ENCODE data around the gene CCDC60. TPM values are rescaled to one million over a fixed set of nuclear protein-coding genes. Genes with fewer than 3 reads are reported as not detected.

Gene CCDC60
- total RNA-seq, 5 donors from 2014 or later (not counting 1 experiment from before 2014, with no cell fraction given), result not detected

- Mint-ChIP-seq H3K27me3 (peaks cover 0 to 9% of the 10 kb centered on the region in 2 donors), H3K9me3 (no peaks in the 10 kb centered on the region), H3K4me3 (no peak overlapping the region), H3K4me1 (no peaks in the 10 kb centered on the region), H3K36me3 (no peaks in the 10 kb centered on the region), H3K27ac (no peak overlapping the region)
- Histone ChIP-seq H3K9me3 (no peaks in the 10 kb centered on the region), H3K4me3 (ENCODE audit: control insufficient read depth in 1 of 2, extremely low read depth in 1 of 2, low read length in 1 of 2) (no peak overlapping the region), H3K27me3 (replicated peaks in 1 of 2; ENCODE audit: control insufficient read depth in 2 of 2, extremely low read depth in 1 of 2, insufficient read depth in 2 of 2, low read length in 1 of 2) (no peaks in the 10 kb centered on the region), H3K4me1 (ENCODE audit: control insufficient read depth in 1 of 2, extremely low read depth in 1 of 2, insufficient read depth in 2 of 2, low read length in 2 of 2) (no peaks in the 10 kb centered on the region), H3K36me3 (ENCODE audit: control insufficient read depth in 2 of 2, extremely low read depth in 1 of 2, insufficient read depth in 1 of 2, low read length in 1 of 2) (no peaks in the 10 kb centered on the region), H3K27ac (ENCODE audit: low read length) (no peak overlapping the region)
- CTCF ChIA-PET, result no interaction called here
- WGBS (ENCODE audit: insufficient coverage), result 100% methylated on average over 1 of the region's 7 CpGs
- no peak for ATAC-seq (replicated peaks in 1 of 4)
- DNase-seq, result no peak
- POLR2A ChIA-PET, result interaction anchor here in 1 of 2 donors (0.6 kb wide), 1 partner anchor 64 kb away, joined by 3 read pairs; no protein-coding TSS in a partner anchor
Measured at GRCh38 chr12:119375075-119375882, 40.8 kb downstream of the CCDC60 start.

- no peak overlapping the region for H3K27ac Mint-ChIP-seq
- no peak for DNase-seq
- no peaks in the 10 kb centered on the region for H3K4me1 ChIP-seq (ENCODE audit: control insufficient read depth in 1 of 2, extremely low read depth in 1 of 2, insufficient read depth in 2 of 2, low read length in 2 of 2)
Measured at GRCh38 chr12:119375883-119376190, 41.3 kb downstream of the CCDC60 start.

GRCh38 chr12:119378903-119379302 is 44.4 kb downstream of the CCDC60 start:
- CTCF ChIA-PET, result no interaction called here
- no peaks in the 10 kb centered on the region for H3K9me3 ChIP-seq
- no peaks in the 10 kb centered on the region for H3K36me3 ChIP-seq (ENCODE audit: control insufficient read depth in 2 of 2, extremely low read depth in 1 of 2, insufficient read depth in 1 of 2, low read length in 1 of 2)
- no peaks in the 10 kb centered on the region for H3K4me1 ChIP-seq (ENCODE audit: control insufficient read depth in 1 of 2, extremely low read depth in 1 of 2, insufficient read depth in 2 of 2, low read length in 2 of 2)
- WGBS (ENCODE audit: insufficient coverage), result 69% methylated on average over 2 of the region's 4 CpGs
- H3K27me3 ChIP-seq (replicated peaks in 1 of 2; ENCODE audit: control insufficient read depth in 2 of 2, extremely low read depth in 1 of 2, insufficient read depth in 2 of 2, low read length in 1 of 2), result no peaks in the 10 kb centered on the region
- Mint-ChIP-seq H3K4me3 (no peak overlapping the region), H3K27me3 (peaks cover 0 to 9% of the 10 kb centered on the region in 2 donors), H3K9me3 (peaks cover 0 to 2% (median 0%) of the 10 kb centered on the region in 3 donors), H3K27ac (no peak overlapping the region), H3K36me3 (no peaks in the 10 kb centered on the region), H3K4me1 (no peaks in the 10 kb centered on the region)
- ATAC-seq (replicated peaks in 1 of 4) (no peak), DNase-seq (no peak)
- no peak overlapping the region for H3K4me3 ChIP-seq (ENCODE audit: control insufficient read depth in 1 of 2, extremely low read depth in 1 of 2, low read length in 1 of 2)
- POLR2A ChIA-PET, result no interaction called here
- no peak overlapping the region for H3K27ac ChIP-seq (ENCODE audit: low read length)

More at GRCh38 chr12:119375883-119376190, 41.3 kb downstream of the CCDC60 start:
- Histone ChIP-seq H3K36me3 (ENCODE audit: control insufficient read depth in 2 of 2, extremely low read depth in 1 of 2, insufficient read depth in 1 of 2, low read length in 1 of 2) (no peaks in the 10 kb centered on the region), H3K4me3 (ENCODE audit: control insufficient read depth in 1 of 2, extremely low read depth in 1 of 2, low read length in 1 of 2) (no peak overlapping the region), H3K27me3 (replicated peaks in 1 of 2; ENCODE audit: control insufficient read depth in 2 of 2, extremely low read depth in 1 of 2, insufficient read depth in 2 of 2, low read length in 1 of 2) (no peaks in the 10 kb centered on the region), H3K27ac (ENCODE audit: low read length) (no peak overlapping the region), H3K9me3 (no peaks in the 10 kb centered on the region)
- H3K9me3 Mint-ChIP-seq, result no peaks in the 10 kb centered on the region
- no peak for ATAC-seq (replicated peaks in 1 of 4)
- POLR2A ChIA-PET, result interaction anchor here (0.6 kb wide), 2 partner anchors 59 to 63 kb away, joined by 3 read pairs; no protein-coding TSS in a partner anchor
- 67% methylated on average over 1 of the region's 5 CpGs for WGBS (ENCODE audit: insufficient coverage)
- H3K36me3 Mint-ChIP-seq, result no peaks in the 10 kb centered on the region
- H3K4me3 Mint-ChIP-seq, result no peak overlapping the region
- no peaks in the 10 kb centered on the region for H3K4me1 Mint-ChIP-seq
- CTCF ChIA-PET, result no interaction called here
- peaks cover 0 to 9% of the 10 kb centered on the region in 2 donors for H3K27me3 Mint-ChIP-seq

- ChIA-PET CTCF (no interaction called here), POLR2A (no interaction called here)
- Histone ChIP-seq H3K9me3 (no peaks in the 10 kb centered on the region), H3K4me3 (ENCODE audit: control insufficient read depth in 1 of 2, extremely low read depth in 1 of 2, low read length in 1 of 2) (no peak overlapping the region), H3K4me1 (ENCODE audit: control insufficient read depth in 1 of 2, extremely low read depth in 1 of 2, insufficient read depth in 2 of 2, low read length in 2 of 2) (no peaks in the 10 kb centered on the region), H3K27me3 (replicated peaks in 1 of 2; ENCODE audit: control insufficient read depth in 2 of 2, extremely low read depth in 1 of 2, insufficient read depth in 2 of 2, low read length in 1 of 2) (peaks cover 0 to 2% of the 10 kb centered on the region in 2 experiments), H3K36me3 (ENCODE audit: control insufficient read depth in 2 of 2, extremely low read depth in 1 of 2, insufficient read depth in 1 of 2, low read length in 1 of 2) (no peaks in the 10 kb centered on the region), H3K27ac (ENCODE audit: low read length) (no peak overlapping the region)
- Mint-ChIP-seq H3K9me3 (peaks cover 0 to 4% (median 2%) of the 10 kb centered on the region in 3 donors), H3K4me3 (no peak overlapping the region), H3K36me3 (no peaks in the 10 kb centered on the region), H3K27me3 (peaks cover 0 to 3% of the 10 kb centered on the region in 2 donors), H3K4me1 (no peaks in the 10 kb centered on the region), H3K27ac (no peak overlapping the region)
- DNase-seq (no peak), ATAC-seq (replicated peaks in 1 of 4) (no peak)
- WGBS (ENCODE audit: insufficient coverage), result 0% methylated on average over 1 of the region's 5 CpGs
Measured at GRCh38 chr12:119381471-119382235, 47.1 kb downstream of the CCDC60 start.

GRCh38 chr12:119383206-119383605 is 48.7 kb downstream of the CCDC60 start:
- 90% methylated on average over 4 of the region's 7 CpGs for WGBS (ENCODE audit: insufficient coverage)
- no peak overlapping the region for H3K4me3 ChIP-seq (ENCODE audit: control insufficient read depth in 1 of 2, extremely low read depth in 1 of 2, low read length in 1 of 2)

GRCh38 chr12:119384340-119384739 is 49.8 kb downstream of the CCDC60 start:
- Mint-ChIP-seq H3K27me3 (peaks cover under 1 to 5% of the 10 kb centered on the region in 2 donors), H3K4me3 (no peak overlapping the region), H3K27ac (no peak overlapping the region), H3K36me3 (no peaks in the 10 kb centered on the region), H3K4me1 (no peaks in the 10 kb centered on the region), H3K9me3 (peaks cover 0 to 4% (median 2%) of the 10 kb centered on the region in 3 donors)
- DNase-seq (no peak), ATAC-seq (replicated peaks in 1 of 4) (no peak)
- no peaks in the 10 kb centered on the region for H3K36me3 ChIP-seq (ENCODE audit: control insufficient read depth in 2 of 2, extremely low read depth in 1 of 2, insufficient read depth in 1 of 2, low read length in 1 of 2)
- no peaks in the 10 kb centered on the region for H3K4me1 ChIP-seq (ENCODE audit: control insufficient read depth in 1 of 2, extremely low read depth in 1 of 2, insufficient read depth in 2 of 2, low read length in 2 of 2)
- ChIA-PET CTCF (no interaction called here), POLR2A (no interaction called here)
- H3K4me3 ChIP-seq (ENCODE audit: control insufficient read depth in 1 of 2, extremely low read depth in 1 of 2, low read length in 1 of 2), result no peak overlapping the region
- H3K27me3 ChIP-seq (replicated peaks in 1 of 2; ENCODE audit: control insufficient read depth in 2 of 2, extremely low read depth in 1 of 2, insufficient read depth in 2 of 2, low read length in 1 of 2), result peaks cover 0 to 2% of the 10 kb centered on the region in 2 experiments
- H3K9me3 ChIP-seq, result no peaks in the 10 kb centered on the region
- H3K27ac ChIP-seq (ENCODE audit: low read length), result no peak overlapping the region
- 89% methylated on average over 4 of the region's 5 CpGs for WGBS (ENCODE audit: insufficient coverage)

More at GRCh38 chr12:119383206-119383605, 48.7 kb downstream of the CCDC60 start:
- CTCF ChIA-PET, result no interaction called here
- ATAC-seq (replicated peaks in 1 of 4) (no peak), DNase-seq (no peak)
- Mint-ChIP-seq H3K36me3 (no peaks in the 10 kb centered on the region), H3K27me3 (peaks cover 0 to 5% of the 10 kb centered on the region in 2 donors), H3K27ac (no peak overlapping the region), H3K9me3 (peaks cover 0 to 4% (median 2%) of the 10 kb centered on the region in 3 donors), H3K4me3 (no peak overlapping the region), H3K4me1 (no peaks in the 10 kb centered on the region)
- Histone ChIP-seq H3K27ac (ENCODE audit: low read length) (no peak overlapping the region), H3K27me3 (replicated peaks in 1 of 2; ENCODE audit: control insufficient read depth in 2 of 2, extremely low read depth in 1 of 2, insufficient read depth in 2 of 2, low read length in 1 of 2) (peaks cover 0 to 2% of the 10 kb centered on the region in 2 experiments), H3K9me3 (no peaks in the 10 kb centered on the region), H3K4me1 (ENCODE audit: control insufficient read depth in 1 of 2, extremely low read depth in 1 of 2, insufficient read depth in 2 of 2, low read length in 2 of 2) (no peaks in the 10 kb centered on the region), H3K36me3 (ENCODE audit: control insufficient read depth in 2 of 2, extremely low read depth in 1 of 2, insufficient read depth in 1 of 2, low read length in 1 of 2) (no peaks in the 10 kb centered on the region)
- POLR2A ChIA-PET, result no interaction called here
